ENCODE measurements around the gene SWT1. TPM values are rescaled to one million over a fixed set of nuclear protein-coding genes. Genes with fewer than 3 reads are reported as not detected.
A peak's percentile ranks its signal among the peaks of the same experiment; 100 is the strongest.

The SWT1 gene
- total and polyA plus RNA-seq, 9 of the 15 experiments (the other 6 are each of a cell fraction or from before 2014, with no cell fraction given) = 1.5 to 3.4 (median 2.3) TPM

DNA sequence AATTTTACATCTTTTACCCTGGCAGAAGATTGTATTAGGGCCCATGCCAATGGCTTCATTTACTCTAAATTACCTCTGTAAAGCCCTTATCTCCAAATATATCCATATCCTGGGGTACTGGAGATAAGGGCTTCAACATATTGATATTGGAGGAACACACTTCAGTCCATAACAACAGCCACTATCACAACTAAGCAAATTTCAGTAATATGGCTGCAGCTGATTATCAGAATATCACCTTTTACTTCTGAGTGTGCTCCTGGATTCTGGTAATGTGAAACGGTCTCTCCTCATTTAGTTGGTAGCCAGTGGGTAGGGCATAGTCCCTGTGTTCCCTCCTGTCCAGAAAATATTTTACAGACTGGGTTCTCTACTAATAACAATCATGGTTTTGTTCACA, 106.8 kb downstream of the SWT1 start (continued):
- TF ChIP-seq CBX3 (IDR thresholded peaks at IDR 0.05; ENCODE audit: borderline replicate concordance in 1 of 2, low read length in 2 of 2) (no peak), ZNF253 (CRISPR knock-in tag; conservative IDR thresholded peaks at IDR 0.05) (no peak), MCM7 (IDR thresholded peaks at IDR 0.05) (no peak), NCOA1 (IDR thresholded peaks at IDR 0.05; ENCODE audit: low read depth) (no peak), ZKSCAN1 (IDR thresholded peaks at IDR 0.05; ENCODE audit: low read depth, low read length) (no peak), CBFA2T2 (conservative IDR thresholded peaks at IDR 0.05) (peak; percentile 76), E2F3 (CRISPR knock-in tag; IDR thresholded peaks at IDR 0.05) (no peak), NR2F6 (CRISPR knock-in tag; IDR thresholded peaks at IDR 0.05) (no peak), GATA2 (CRISPR knock-in tag; IDR thresholded peaks at IDR 0.05) (0 out of 2 replicates have a peak, but pooled peaks have one; percentile 3), MXI1 (IDR thresholded peaks at IDR 0.05; ENCODE audit: low read depth, low read length) (no peak), TAF9B (IDR thresholded peaks at IDR 0.05; ENCODE audit: partially characterized antibody) (no peak), RBM22 (IDR thresholded peaks at IDR 0.05; ENCODE audit: low read depth, low read length, poor library complexity, severe bottlenecking) (no peak), MTF1 (CRISPR knock-in tag; IDR thresholded peaks at IDR 0.05; ENCODE audit: borderline replicate concordance) (no peak), ZNF778 (CRISPR knock-in tag; IDR thresholded peaks at IDR 0.05) (no peak), ZNF695 (CRISPR knock-in tag; IDR thresholded peaks at IDR 0.05) (no peak), U2AF1 (optimal IDR thresholded peaks at IDR 0.05; ENCODE audit: low read depth, low read length) (no peak), CC2D1A (IDR thresholded peaks at IDR 0.05) (no peak), ZNF75A (CRISPR knock-in tag; IDR thresholded peaks at IDR 0.05) (no peak), ZNF76 (CRISPR knock-in tag; IDR thresholded peaks at IDR 0.05; ENCODE audit: borderline replicate concordance) (no peak)
- TF ChIP-seq, protein P1, sequence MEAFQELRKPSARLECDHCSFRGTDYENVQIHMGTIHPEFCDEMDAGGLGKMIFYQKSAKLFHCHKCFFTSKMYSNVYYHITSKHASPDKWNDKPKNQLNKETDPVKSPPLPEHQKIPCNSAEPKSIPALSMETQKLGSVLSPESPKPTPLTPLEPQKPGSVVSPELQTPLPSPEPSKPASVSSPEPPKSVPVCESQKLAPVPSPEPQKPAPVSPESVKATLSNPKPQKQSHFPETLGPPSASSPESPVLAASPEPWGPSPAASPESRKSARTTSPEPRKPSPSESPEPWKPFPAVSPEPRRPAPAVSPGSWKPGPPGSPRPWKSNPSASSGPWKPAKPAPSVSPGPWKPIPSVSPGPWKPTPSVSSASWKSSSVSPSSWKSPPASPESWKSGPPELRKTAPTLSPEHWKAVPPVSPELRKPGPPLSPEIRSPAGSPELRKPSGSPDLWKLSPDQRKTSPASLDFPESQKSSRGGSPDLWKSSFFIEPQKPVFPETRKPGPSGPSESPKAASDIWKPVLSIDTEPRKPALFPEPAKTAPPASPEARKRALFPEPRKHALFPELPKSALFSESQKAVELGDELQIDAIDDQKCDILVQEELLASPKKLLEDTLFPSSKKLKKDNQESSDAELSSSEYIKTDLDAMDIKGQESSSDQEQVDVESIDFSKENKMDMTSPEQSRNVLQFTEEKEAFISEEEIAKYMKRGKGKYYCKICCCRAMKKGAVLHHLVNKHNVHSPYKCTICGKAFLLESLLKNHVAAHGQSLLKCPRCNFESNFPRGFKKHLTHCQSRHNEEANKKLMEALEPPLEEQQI (IDR thresholded peaks at IDR 0.05) = 0 out of 2 replicates have a peak, but pooled peaks have one; percentile 6
- TF ChIP-seq, protein P2, sequence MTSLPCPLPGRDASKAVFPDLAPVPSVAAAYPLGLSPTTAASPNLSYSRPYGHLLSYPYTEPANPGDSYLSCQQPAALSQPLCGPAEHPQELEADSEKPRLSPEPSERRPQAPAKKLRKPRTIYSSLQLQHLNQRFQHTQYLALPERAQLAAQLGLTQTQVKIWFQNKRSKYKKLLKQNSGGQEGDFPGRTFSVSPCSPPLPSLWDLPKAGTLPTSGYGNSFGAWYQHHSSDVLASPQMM (CRISPR knock-in tag; IDR thresholded peaks at IDR 0.05) = no peak
- TF ChIP-seq, protein P3, sequence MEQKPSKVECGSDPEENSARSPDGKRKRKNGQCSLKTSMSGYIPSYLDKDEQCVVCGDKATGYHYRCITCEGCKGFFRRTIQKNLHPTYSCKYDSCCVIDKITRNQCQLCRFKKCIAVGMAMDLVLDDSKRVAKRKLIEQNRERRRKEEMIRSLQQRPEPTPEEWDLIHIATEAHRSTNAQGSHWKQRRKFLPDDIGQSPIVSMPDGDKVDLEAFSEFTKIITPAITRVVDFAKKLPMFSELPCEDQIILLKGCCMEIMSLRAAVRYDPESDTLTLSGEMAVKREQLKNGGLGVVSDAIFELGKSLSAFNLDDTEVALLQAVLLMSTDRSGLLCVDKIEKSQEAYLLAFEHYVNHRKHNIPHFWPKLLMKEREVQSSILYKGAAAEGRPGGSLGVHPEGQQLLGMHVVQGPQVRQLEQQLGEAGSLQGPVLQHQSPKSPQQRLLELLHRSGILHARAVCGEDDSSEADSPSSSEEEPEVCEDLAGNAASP (IDR thresholded peaks at IDR 0.05) = no peak
- TF ChIP-seq, protein P4, sequence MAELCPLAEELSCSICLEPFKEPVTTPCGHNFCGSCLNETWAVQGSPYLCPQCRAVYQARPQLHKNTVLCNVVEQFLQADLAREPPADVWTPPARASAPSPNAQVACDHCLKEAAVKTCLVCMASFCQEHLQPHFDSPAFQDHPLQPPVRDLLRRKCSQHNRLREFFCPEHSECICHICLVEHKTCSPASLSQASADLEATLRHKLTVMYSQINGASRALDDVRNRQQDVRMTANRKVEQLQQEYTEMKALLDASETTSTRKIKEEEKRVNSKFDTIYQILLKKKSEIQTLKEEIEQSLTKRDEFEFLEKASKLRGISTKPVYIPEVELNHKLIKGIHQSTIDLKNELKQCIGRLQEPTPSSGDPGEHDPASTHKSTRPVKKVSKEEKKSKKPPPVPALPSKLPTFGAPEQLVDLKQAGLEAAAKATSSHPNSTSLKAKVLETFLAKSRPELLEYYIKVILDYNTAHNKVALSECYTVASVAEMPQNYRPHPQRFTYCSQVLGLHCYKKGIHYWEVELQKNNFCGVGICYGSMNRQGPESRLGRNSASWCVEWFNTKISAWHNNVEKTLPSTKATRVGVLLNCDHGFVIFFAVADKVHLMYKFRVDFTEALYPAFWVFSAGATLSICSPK (IDR thresholded peaks at IDR 0.05; ENCODE audit: borderline replicate concordance) = no peak
- TF ChIP-seq, protein P5, sequence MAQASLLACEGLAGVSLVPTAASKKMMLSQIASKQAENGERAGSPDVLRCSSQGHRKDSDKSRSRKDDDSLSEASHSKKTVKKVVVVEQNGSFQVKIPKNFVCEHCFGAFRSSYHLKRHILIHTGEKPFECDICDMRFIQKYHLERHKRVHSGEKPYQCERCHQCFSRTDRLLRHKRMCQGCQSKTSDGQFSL (CRISPR knock-in tag; IDR thresholded peaks at IDR 0.05) = no peak
- TF ChIP-seq, protein P5 (tag; IDR thresholded peaks at IDR 0.05) = no peak
